Kidney capillary endothelial cell (primary cell): ENCODE results near the gene PLB1.

Source experiments
- DNase-seq: peaks from one replicate; pipeline ENCODE4 v3.0.0-alpha.2; 2018; ENCODE audit warnings: low spot score

PLB1 gene

GRCh38 chr2:28495551-28496250 is at the start of gene PLB1:
Gene PLB1, plus strand, starts transcription at chr2:28496060. Its CDS starts 55 bp downstream, at chr2:28496115.
- DNase-seq: no peak

GRCh38 chr2:28446531-28446930 is 49.3 kb upstream of the PLB1 start:
- no peak for DNase-seq

GRCh38 chr2:28447086-28447485 is 48.8 kb upstream of the PLB1 start:
- DNase-seq: no peak

- DNase-seq: no peak
Observed at GRCh38 chr2:28447943-28448792, 47.7 kb upstream of the PLB1 start.

- no peak for DNase-seq
Observed at GRCh38 chr2:28448793-28449100, 47.1 kb upstream of the PLB1 start.

- no peak for DNase-seq
Observed at GRCh38 chr2:28449126-28449487, 46.8 kb upstream of the PLB1 start.

GRCh38 chr2:28449488-28450395 is 46.1 kb upstream of the PLB1 start:
- DNase-seq: peak; percentile 70

- no peak for DNase-seq
Observed at GRCh38 chr2:28450901-28451565, 44.8 kb upstream of the PLB1 start.

- DNase-seq: no peak
Observed at GRCh38 chr2:28451793-28452533, 43.9 kb upstream of the PLB1 start.

- peak; percentile 65 for DNase-seq
Observed at GRCh38 chr2:28452534-28453081, 43.3 kb upstream of the PLB1 start.

- no peak for DNase-seq
Observed at GRCh38 chr2:28453396-28453795, 42.5 kb upstream of the PLB1 start.

GRCh38 chr2:28454016-28454930 is 41.6 kb upstream of the PLB1 start:
- no peak for DNase-seq

GRCh38 chr2:28457237-28457636 is 38.6 kb upstream of the PLB1 start:
- DNase-seq: no peak

- DNase-seq: no peak
Observed at GRCh38 chr2:28461056-28461455, 34.8 kb upstream of the PLB1 start.

GRCh38 chr2:28462122-28462521 is 33.7 kb upstream of the PLB1 start:
- DNase-seq: no peak

GRCh38 chr2:28463211-28463816 is 32.5 kb upstream of the PLB1 start:
- no peak for DNase-seq

GRCh38 chr2:28463893-28464292 is 32.0 kb upstream of the PLB1 start:
- no peak for DNase-seq

- DNase-seq: no peak
Observed at GRCh38 chr2:28465148-28465885, 30.5 kb upstream of the PLB1 start.

- DNase-seq: no peak
Observed at GRCh38 chr2:28469304-28469703, 26.6 kb upstream of the PLB1 start.
